Stimulated activated naive B cell treated with anti-CD40 and anti-IgM and Interleukin-4, amounts not matched to agents 10 μg/mL and 1 μg/mL and 100 μg/mL, for 72 hours (primary cell): ENCODE measurements around the gene ESYT2.

ENCODE experiments used
- ATAC-seq, 2 donors: fragments of 150-1000 bp; cut with Tn5 transposase; replicated peaks; 2 replicates each; pipeline ENCODE4 v1.10.0; 2021; ENCODE audit warnings: moderate library complexity in 1 of 2
- DNase-seq: peaks from one replicate; pipeline ENCODE4 v3.0.0; 2021
- H3K27ac Mint-ChIP-seq: one replicate; pipeline ENCODE4 v1.8.0; 2022; ENCODE audit warnings: mild to moderate bottlenecking, mixed read lengths
- H3K27me3 Mint-ChIP-seq, 2 donors: one replicate each; pipeline ENCODE4 v1.8.0; 2022; ENCODE audit warnings: mixed read lengths in 2 of 2
- H3K36me3 Mint-ChIP-seq, 2 donors: one replicate each; pipeline ENCODE4 v1.8.0; 2022; ENCODE audit warnings: mixed read lengths in 2 of 2, mild to moderate bottlenecking in 1 of 2
- H3K4me1 Mint-ChIP-seq, 2 donors: one replicate each; pipeline ENCODE4 v1.8.0; 2022; ENCODE audit warnings: mixed read lengths in 2 of 2, mild to moderate bottlenecking in 1 of 2
- H3K4me3 Mint-ChIP-seq, 2 donors: one replicate each; pipeline ENCODE4 v1.8.0; 2022; ENCODE audit warnings: mild to moderate bottlenecking in 2 of 2, mixed read lengths in 2 of 2, moderate library complexity in 1 of 2
- H3K9me3 Mint-ChIP-seq, 2 donors: one replicate each; pipeline ENCODE4 v1.8.0; 2022; ENCODE audit warnings: mixed read lengths in 2 of 2, mild to moderate bottlenecking in 1 of 2

Gene ESYT2

GRCh38 chr7:158809596-158809995 is 19.7 kb downstream of the ESYT2 start:
- H3K4me1 Mint-ChIP-seq, result peaks cover 16 to 52% of the 10 kb centered on the region in 2 donors
- ATAC-seq (peak; percentile 80 to 85), DNase-seq (no peak)
- no peaks in the 10 kb centered on the region for H3K27me3 Mint-ChIP-seq
- no peak overlapping the region for H3K4me3 Mint-ChIP-seq
- H3K27ac Mint-ChIP-seq, result peak overlapping the region; percentile 42
- peaks cover 0 to 2% of the 10 kb centered on the region in 2 donors for H3K9me3 Mint-ChIP-seq
- H3K36me3 Mint-ChIP-seq, result peaks cover 31 to 41% of the 10 kb centered on the region in 2 donors

GRCh38 chr7:158808126-158808525 is 21.2 kb downstream of the ESYT2 start:
- Mint-ChIP-seq H3K4me3 (no peak overlapping the region), H3K27ac (peak overlapping the region; percentile 42), H3K36me3 (peaks cover 31 to 41% of the 10 kb centered on the region in 2 donors), H3K4me1 (peaks cover 15 to 37% of the 10 kb centered on the region in 2 donors), H3K9me3 (peaks cover 0 to 2% of the 10 kb centered on the region in 2 donors), H3K27me3 (no peaks in the 10 kb centered on the region)
- ATAC-seq (no peak), DNase-seq (no peak)

GRCh38 chr7:158805937-158806336 is 23.4 kb downstream of the ESYT2 start:
- Mint-ChIP-seq H3K27me3 (no peaks in the 10 kb centered on the region), H3K27ac (no peak overlapping the region), H3K4me3 (no peak overlapping the region), H3K36me3 (peaks cover 33 to 37% of the 10 kb centered on the region in 2 donors), H3K9me3 (peaks cover 0 to 2% of the 10 kb centered on the region in 2 donors), H3K4me1 (peaks cover 2 to 17% of the 10 kb centered on the region in 2 donors)
- no peak for DNase-seq
- no peak for ATAC-seq

GRCh38 chr7:158805414-158805813 is 23.9 kb downstream of the ESYT2 start:
- H3K4me1 Mint-ChIP-seq, result peaks cover 0 to 12% of the 10 kb centered on the region in 2 donors
- H3K27ac Mint-ChIP-seq, result no peak overlapping the region

GRCh38 chr7:158804335-158804734 is 25.0 kb downstream of the ESYT2 start:
- no peaks in the 10 kb centered on the region for H3K27me3 Mint-ChIP-seq
- no peak overlapping the region for H3K4me3 Mint-ChIP-seq
- peaks cover 24 to 25% of the 10 kb centered on the region in 2 donors for H3K36me3 Mint-ChIP-seq
- no peak overlapping the region for H3K27ac Mint-ChIP-seq
- ATAC-seq (no peak), DNase-seq (no peak)
- H3K9me3 Mint-ChIP-seq, result peaks cover 0 to 2% of the 10 kb centered on the region in 2 donors
- peaks cover 0 to 1% of the 10 kb centered on the region in 2 donors for H3K4me1 Mint-ChIP-seq

More at GRCh38 chr7:158805414-158805813, 23.9 kb downstream of the ESYT2 start:
- peaks cover 33 to 34% of the 10 kb centered on the region in 2 donors for H3K36me3 Mint-ChIP-seq
- H3K27me3 Mint-ChIP-seq, result no peaks in the 10 kb centered on the region
- H3K9me3 Mint-ChIP-seq, result peaks cover 0 to 2% of the 10 kb centered on the region in 2 donors
- no peak overlapping the region for H3K4me3 Mint-ChIP-seq
- DNase-seq (no peak), ATAC-seq (no peak)

- H3K27ac Mint-ChIP-seq, result no peak overlapping the region
Observed at GRCh38 chr7:158803367-158803969, 25.8 kb downstream of the ESYT2 start.

GRCh38 chr7:158802535-158803366 is 26.6 kb downstream of the ESYT2 start:
- no peak for DNase-seq
- Mint-ChIP-seq H3K9me3 (peaks cover 0 to 2% of the 10 kb centered on the region in 2 donors), H3K4me1 (no peaks in the 10 kb centered on the region), H3K36me3 (peaks cover 18 to 21% of the 10 kb centered on the region in 2 donors), H3K27ac (no peak overlapping the region), H3K4me3 (no peak overlapping the region), H3K27me3 (no peaks in the 10 kb centered on the region)
- ATAC-seq, result no peak

More at GRCh38 chr7:158803367-158803969, 25.8 kb downstream of the ESYT2 start:
- Mint-ChIP-seq H3K4me1 (no peaks in the 10 kb centered on the region), H3K36me3 (peaks cover 21 to 22% of the 10 kb centered on the region in 2 donors), H3K9me3 (peaks cover 0 to 2% of the 10 kb centered on the region in 2 donors), H3K27me3 (no peaks in the 10 kb centered on the region), H3K4me3 (no peak overlapping the region)
- no peak for ATAC-seq
- DNase-seq, result no peak

GRCh38 chr7:158798741-158799140 is 30.6 kb downstream of the ESYT2 start:
- Mint-ChIP-seq H3K4me1 (no peaks in the 10 kb centered on the region), H3K9me3 (no peaks in the 10 kb centered on the region), H3K27me3 (no peaks in the 10 kb centered on the region), H3K36me3 (peaks cover 9 to 16% of the 10 kb centered on the region in 2 donors), H3K4me3 (no peak overlapping the region), H3K27ac (no peak overlapping the region)
- no peak for ATAC-seq
- DNase-seq, result no peak

GRCh38 chr7:158796667-158797066 is 32.6 kb downstream of the ESYT2 start:
- no peak overlapping the region for H3K4me3 Mint-ChIP-seq
- no peaks in the 10 kb centered on the region for H3K4me1 Mint-ChIP-seq
- DNase-seq (no peak), ATAC-seq (no peak)
- H3K36me3 Mint-ChIP-seq, result peaks cover 16 to 28% of the 10 kb centered on the region in 2 donors
- H3K27me3 Mint-ChIP-seq, result no peaks in the 10 kb centered on the region
- no peak overlapping the region for H3K27ac Mint-ChIP-seq
- no peaks in the 10 kb centered on the region for H3K9me3 Mint-ChIP-seq

- DNase-seq (no peak), ATAC-seq (no peak)
- H3K27me3 Mint-ChIP-seq, result no peaks in the 10 kb centered on the region
- peaks cover 21 to 34% of the 10 kb centered on the region in 2 donors for H3K36me3 Mint-ChIP-seq
- peaks cover 0 to under 1% of the 10 kb centered on the region in 2 donors for H3K4me1 Mint-ChIP-seq
- no peak overlapping the region for H3K27ac Mint-ChIP-seq
- no peak overlapping the region for H3K4me3 Mint-ChIP-seq
- H3K9me3 Mint-ChIP-seq, result no peaks in the 10 kb centered on the region
Observed at GRCh38 chr7:158795272-158795671, 34.0 kb downstream of the ESYT2 start.

GRCh38 chr7:158791107-158791506 is 38.2 kb downstream of the ESYT2 start:
- Mint-ChIP-seq H3K9me3 (no peaks in the 10 kb centered on the region), H3K27ac (no peak overlapping the region), H3K36me3 (peaks cover 18 to 42% of the 10 kb centered on the region in 2 donors), H3K4me1 (peaks cover 0 to 2% of the 10 kb centered on the region in 2 donors), H3K27me3 (no peaks in the 10 kb centered on the region), H3K4me3 (no peak overlapping the region)
- no peak for DNase-seq
- ATAC-seq, result no peak

- Mint-ChIP-seq H3K27ac (no peak overlapping the region), H3K4me3 (no peak overlapping the region), H3K9me3 (no peaks in the 10 kb centered on the region), H3K4me1 (peaks cover 0 to 2% of the 10 kb centered on the region in 2 donors), H3K27me3 (no peaks in the 10 kb centered on the region), H3K36me3 (peaks cover 18 to 37% of the 10 kb centered on the region in 2 donors)
- no peak for DNase-seq
- no peak for ATAC-seq
Observed at GRCh38 chr7:158789842-158790241, 39.5 kb downstream of the ESYT2 start.

GRCh38 chr7:158786898-158787297 is 42.4 kb downstream of the ESYT2 start:
- Mint-ChIP-seq H3K27me3 (no peaks in the 10 kb centered on the region), H3K4me3 (no peak overlapping the region), H3K36me3 (peaks cover 11 to 23% of the 10 kb centered on the region in 2 donors), H3K9me3 (no peaks in the 10 kb centered on the region), H3K27ac (no peak overlapping the region), H3K4me1 (peaks cover 0 to 2% of the 10 kb centered on the region in 2 donors)
- DNase-seq (no peak), ATAC-seq (no peak)

- Mint-ChIP-seq H3K27me3 (no peaks in the 10 kb centered on the region), H3K4me3 (no peak overlapping the region), H3K27ac (peak overlapping the region; percentile 52), H3K36me3 (peaks cover 5 to 10% of the 10 kb centered on the region in 2 donors), H3K9me3 (no peaks in the 10 kb centered on the region), H3K4me1 (no peaks in the 10 kb centered on the region)
- ATAC-seq (no peak), DNase-seq (no peak)
Observed at GRCh38 chr7:158784270-158784669, 45.0 kb downstream of the ESYT2 start.

GRCh38 chr7:158783595-158783994 is 45.7 kb downstream of the ESYT2 start:
- ATAC-seq (no peak), DNase-seq (no peak)
- Mint-ChIP-seq H3K4me3 (no peak overlapping the region), H3K36me3 (peaks cover 7 to 9% of the 10 kb centered on the region in 2 donors), H3K4me1 (no peaks in the 10 kb centered on the region), H3K27ac (no peak overlapping the region), H3K9me3 (no peaks in the 10 kb centered on the region), H3K27me3 (no peaks in the 10 kb centered on the region)
